Upper lobe of left lung (tissue), 6 donors: Measurements from ENCODE around the gene UTF1. TPM values are rescaled to one million over a fixed set of nuclear protein-coding genes. Genes with fewer than 3 reads are reported as not detected.

Experiments
- ATAC-seq, 2 donors: fragments of 200-7000 bp; cut with Tn5 transposase; one replicate each; pipeline ENCODE4 v1.9.1; 2022; ENCODE audit warnings: mild to moderate bottlenecking in 2 of 2, moderate library complexity in 2 of 2; ENCODE audit not compliant: low FRiP score in 2 of 2
- DNase-seq, 2 donors: peaks; one replicate each; pipeline ENCODE4 v3.0.0-alpha.2; 2019 to 2020
- H3K27ac ChIP-seq, 4 donors: fragments of 200-600 bp; sonication (generic); one replicate each; pipeline ENCODE4 v1.5.1; 2016 to 2019
- H3K27me3 ChIP-seq, 4 donors: fragments of 200-600 bp; sonication (generic); one replicate each; pipeline ENCODE4 v1.5.1; 2017 to 2019
- H3K36me3 ChIP-seq, 4 donors: fragments of 200-600 bp; sonication (generic); one replicate each; pipeline ENCODE4 v1.5.1; 2016 to 2019
- H3K4me1 ChIP-seq, 4 donors: fragments of 200-600 bp; sonication (generic); one replicate each; pipeline ENCODE4 v1.5.1; 2018 to 2019
- H3K4me3 ChIP-seq, 4 donors: fragments of 200-600 bp; sonication (generic); one replicate each; pipeline ENCODE4 v1.5.1; 2017 to 2019; ENCODE audit warnings: mild to moderate bottlenecking in 2 of 4, moderate library complexity in 1 of 4
- H3K9me3 ChIP-seq, 4 donors: fragments of 200-600 bp; sonication (generic); one replicate each; pipeline ENCODE4 v1.5.1; 2018 to 2019
- EP300 ChIP-seq, 4 donors: sonication (generic); formaldehyde crosslinking; IDR thresholded peaks; one replicate each; pipeline ENCODE4 v1.5.1; 2017; ENCODE audit warnings: antibody characterized with exemption in 4 of 4, control low read depth in 2 of 4
- POLR2A ChIP-seq, 4 donors: fragments of 450-650 bp; IDR thresholded peaks; one replicate each; pipeline ENCODE4 v1.5.1; 2016 to 2017; ENCODE audit warnings: antibody characterized with exemption in 4 of 4, mild to moderate bottlenecking in 2 of 4
- POLR2AphosphoS5 ChIP-seq, 2 donors: sonication (generic); formaldehyde crosslinking; IDR thresholded peaks; one replicate each; pipeline ENCODE4 v1.5.1; 2017; ENCODE audit warnings: antibody characterized with exemption in 2 of 2
- WGBS, 2 donors: methylation state at CpG; one replicate each; pipeline ENCODE4 v1.1.5; 2017 to 2018; 5-methylcytosine and 5-hydroxymethylcytosine counted together
- total RNA-seq, 6 donors: library from RNA; depleted of rRNA in 4 of 6; stranded (reverse); fragments of >200 nt in 4 of 6; gene quantifications; one replicate each; pipeline versions ENCODE4 v1.1.0 to v1.2.1, GENCODE V29; 2016 to 2021
- TF ChIP-seq, protein P1 (sequence below), 6 experiments: fragments of 450-650 bp in 4 of 6; fragments of 200-600 bp in 2 of 6; sonication (generic) in 2 of 6; IDR thresholded peaks; one replicate each; pipeline ENCODE4 v1.5.1; 2016 to 2019; ENCODE audit warnings: antibody characterized with exemption in 6 of 6
- donor health status: DM: no; HTN: no; CAD: no; lungs with moderate emphysema.
- donor health status: DM: no; HTN: yes; CAD: no; lungs with severe emphysema.

The UTF1 gene
- total RNA-seq, 6 donors from 2014 or later: 0.26 to 0.37 TPM; not detected in 4

DNA sequence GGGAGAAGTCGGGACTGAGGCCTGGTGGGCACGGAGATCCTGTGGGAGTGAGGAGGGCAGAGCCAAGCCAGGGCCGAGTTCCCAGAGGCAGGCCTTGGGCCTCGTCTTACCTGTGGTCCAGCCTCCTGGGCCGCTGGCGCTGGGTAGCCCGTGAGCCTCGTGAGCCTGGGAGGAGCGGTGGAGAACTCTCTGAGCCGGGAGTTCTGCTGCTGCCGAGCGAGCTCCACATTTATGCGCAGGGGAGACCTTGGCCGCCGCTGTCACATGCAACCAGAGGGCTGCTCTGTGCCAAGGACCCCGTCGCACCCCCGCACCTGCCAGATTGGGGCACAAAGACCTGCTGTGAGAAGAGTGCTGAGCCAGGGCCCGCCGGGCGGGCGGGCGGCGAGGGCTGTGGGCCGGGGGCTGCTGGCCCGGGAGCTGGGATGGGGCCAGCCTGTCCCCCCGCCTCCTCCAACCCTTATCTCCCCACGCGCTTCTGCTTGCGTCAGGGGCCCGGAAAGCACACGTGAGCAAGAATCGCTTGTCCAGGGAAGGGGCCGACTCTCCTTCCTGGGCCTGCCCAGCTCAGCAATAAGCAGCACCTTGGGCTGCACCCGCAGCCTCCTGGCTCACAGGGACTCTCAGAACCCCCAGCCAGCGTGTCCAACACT is 17.8 kb downstream of the UTF1 start:
- WGBS, 2 donors: 81 to 87% methylated on average over 10 to 32 of the region's 36 CpGs
- ATAC-seq: no peak
- Histone ChIP-seq H3K27me3 (peaks cover 0 to 13% (median 4%) of the 10 kb centered on the region in 4 donors), H3K27ac (no peak overlapping the region), H3K9me3 (no peaks in the 10 kb centered on the region), H3K4me3 (no peak overlapping the region), H3K4me1 (peaks cover 0 to 4% (median 0%) of the 10 kb centered on the region in 4 donors), H3K36me3 (no peaks in the 10 kb centered on the region)
- TF ChIP-seq POLR2AphosphoS5 (IDR thresholded peaks at IDR 0.05) (no peak), EP300 (IDR thresholded peaks at IDR 0.05) (no peak), POLR2A (IDR thresholded peaks at IDR 0.05) (no peak)
- TF ChIP-seq, protein P1, sequence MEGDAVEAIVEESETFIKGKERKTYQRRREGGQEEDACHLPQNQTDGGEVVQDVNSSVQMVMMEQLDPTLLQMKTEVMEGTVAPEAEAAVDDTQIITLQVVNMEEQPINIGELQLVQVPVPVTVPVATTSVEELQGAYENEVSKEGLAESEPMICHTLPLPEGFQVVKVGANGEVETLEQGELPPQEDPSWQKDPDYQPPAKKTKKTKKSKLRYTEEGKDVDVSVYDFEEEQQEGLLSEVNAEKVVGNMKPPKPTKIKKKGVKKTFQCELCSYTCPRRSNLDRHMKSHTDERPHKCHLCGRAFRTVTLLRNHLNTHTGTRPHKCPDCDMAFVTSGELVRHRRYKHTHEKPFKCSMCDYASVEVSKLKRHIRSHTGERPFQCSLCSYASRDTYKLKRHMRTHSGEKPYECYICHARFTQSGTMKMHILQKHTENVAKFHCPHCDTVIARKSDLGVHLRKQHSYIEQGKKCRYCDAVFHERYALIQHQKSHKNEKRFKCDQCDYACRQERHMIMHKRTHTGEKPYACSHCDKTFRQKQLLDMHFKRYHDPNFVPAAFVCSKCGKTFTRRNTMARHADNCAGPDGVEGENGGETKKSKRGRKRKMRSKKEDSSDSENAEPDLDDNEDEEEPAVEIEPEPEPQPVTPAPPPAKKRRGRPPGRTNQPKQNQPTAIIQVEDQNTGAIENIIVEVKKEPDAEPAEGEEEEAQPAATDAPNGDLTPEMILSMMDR (IDR thresholded peaks at IDR 0.05): no peak
- DNase-seq: peak in 1 of 2 donors; percentile 79

DNA sequence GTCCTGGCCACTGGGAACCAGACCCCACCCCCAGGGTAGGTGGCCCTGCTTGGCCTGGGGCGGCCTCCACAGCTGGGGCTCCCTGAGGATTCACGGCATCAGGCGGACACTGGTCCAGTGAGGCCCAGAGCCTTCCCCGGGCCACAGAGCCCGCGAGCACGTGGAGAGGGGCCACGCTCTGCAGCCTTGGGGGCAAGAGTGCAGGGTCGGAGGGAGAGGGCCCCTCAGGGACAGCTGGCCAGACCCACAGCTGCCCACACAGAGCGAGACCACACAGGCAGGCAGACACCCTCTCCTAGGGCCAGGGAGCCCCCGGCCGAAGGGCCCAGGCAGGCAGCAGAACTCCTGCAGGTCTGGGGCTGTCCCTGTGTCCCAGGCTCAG is 18.3 kb downstream of the UTF1 start:
- DNase-seq (peak in 1 of 2 donors; percentile 71), ATAC-seq (no peak)
- H3K27ac ChIP-seq: no peak overlapping the region
- WGBS, 2 donors: 83% methylated on average over 12 of the region's 12 CpGs; no CpG with 5 or more reads in 1 of the 2 donors
- no peaks in the 10 kb centered on the region for H3K9me3 ChIP-seq
- H3K27me3 ChIP-seq: peaks cover 0 to 13% (median 4%) of the 10 kb centered on the region in 4 donors
- peaks cover 0 to 4% (median 0%) of the 10 kb centered on the region in 4 donors for H3K4me1 ChIP-seq
- H3K36me3 ChIP-seq: no peaks in the 10 kb centered on the region
- TF ChIP-seq POLR2A (IDR thresholded peaks at IDR 0.05): no peak
- H3K4me3 ChIP-seq: no peak overlapping the region

DNA sequence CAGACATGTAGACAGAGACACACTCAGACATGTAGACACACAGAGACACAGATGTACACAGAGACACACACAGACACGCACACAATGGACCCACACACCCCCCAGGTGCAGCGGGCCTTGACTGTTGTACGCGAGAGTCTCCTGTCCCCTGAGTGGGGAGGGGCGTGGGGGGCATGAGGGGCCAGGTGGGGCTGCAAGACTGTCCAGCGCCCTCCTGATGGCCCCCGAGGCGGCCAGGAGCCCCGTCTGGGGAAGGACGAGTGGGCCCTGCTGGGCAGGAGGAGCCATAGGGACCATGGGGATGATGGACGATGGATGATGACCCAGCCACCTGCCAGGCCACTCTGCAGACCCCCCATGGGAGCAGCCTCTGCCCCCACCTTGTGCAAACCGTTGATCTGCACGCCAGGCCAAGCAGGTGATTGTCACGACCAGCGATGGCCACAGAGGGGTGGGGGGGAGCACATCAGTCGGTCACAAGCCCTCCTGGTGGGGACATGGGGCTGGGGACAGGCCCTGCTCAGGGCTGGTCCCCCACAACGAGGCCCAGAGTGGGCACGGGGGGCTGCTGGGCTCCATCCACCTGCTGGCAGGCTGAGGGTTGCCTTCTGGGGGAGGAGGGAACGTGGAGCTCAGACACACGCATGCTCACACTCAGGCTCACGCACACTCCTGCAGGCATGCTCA is 19.2 kb downstream of the UTF1 start:
- DNase-seq: peak in 1 of 2 donors; percentile 79

GRCh38 chr10:133249975-133250754 is 20.1 kb downstream of the UTF1 start:
- ATAC-seq: no peak

More for the DNA sequence above, 19.2 kb downstream of the UTF1 start:
- Histone ChIP-seq H3K9me3 (no peaks in the 10 kb centered on the region), H3K27ac (no peak overlapping the region), H3K36me3 (no peaks in the 10 kb centered on the region), H3K4me3 (no peak overlapping the region), H3K4me1 (peaks cover 0 to 4% (median 0%) of the 10 kb centered on the region in 4 donors), H3K27me3 (peaks cover 0 to 13% (median 4%) of the 10 kb centered on the region in 4 donors)
- TF ChIP-seq, protein P1 (IDR thresholded peaks at IDR 0.05): no peak
- TF ChIP-seq POLR2A (IDR thresholded peaks at IDR 0.05) (no peak), POLR2AphosphoS5 (IDR thresholded peaks at IDR 0.05) (no peak), EP300 (IDR thresholded peaks at IDR 0.05) (no peak)
- no peak for ATAC-seq
- WGBS, 2 donors: 68 to 73% methylated on average over 5 to 19 of the region's 21 CpGs

More at GRCh38 chr10:133249975-133250754, 20.1 kb downstream of the UTF1 start:
- no peak overlapping the region for H3K4me3 ChIP-seq
- WGBS, 2 donors: 51 to 60% methylated on average over 11 of the region's 11 CpGs
- H3K4me1 ChIP-seq: peaks cover 0 to 4% (median 0%) of the 10 kb centered on the region in 4 donors
- no peaks in the 10 kb centered on the region for H3K36me3 ChIP-seq
- peak in 1 of 2 donors; percentile 42 for DNase-seq
- H3K27me3 ChIP-seq: peaks cover 0 to 9% (median 2%) of the 10 kb centered on the region in 4 donors
- no peak overlapping the region for H3K27ac ChIP-seq
- no peaks in the 10 kb centered on the region for H3K9me3 ChIP-seq
- TF ChIP-seq POLR2A (IDR thresholded peaks at IDR 0.05) (no peak), POLR2AphosphoS5 (IDR thresholded peaks at IDR 0.05) (no peak), EP300 (IDR thresholded peaks at IDR 0.05) (no peak)
- TF ChIP-seq, protein P1 (IDR thresholded peaks at IDR 0.05): no peak
